SK-N-SH treated with all-trans-retinoic acid at 6 μM for 48 hours (cell line): Measurements from ENCODE around the gene SPATA18.

ENCODE experiments used
- ATAC-seq: fragments of 200-7000 bp; cut with Tn5 transposase; 3 replicates; pipeline ENCODE4 v1.9.1; 2020; ENCODE audit warnings: mild to moderate bottlenecking, moderate library complexity
- ARNTL ChIP-seq: fragments of 450-650 bp; formaldehyde crosslinking; IDR thresholded peaks from 2 replicates; pipeline ENCODE4 v1.5.0; 2020; ENCODE audit warnings: low read depth, mild to moderate bottlenecking, moderate library complexity, borderline replicate concordance
- BACH2 ChIP-seq: fragments of 250-450 bp; sonication (Bioruptor Pico); IDR thresholded peaks from 2 replicates; pipeline ENCODE4 v1.9.0; 2021; ENCODE audit warnings: mild to moderate bottlenecking, borderline replicate concordance
- CSDC2 ChIP-seq: fragments of 250-450 bp; sonication (Bioruptor Pico); IDR thresholded peaks from 2 replicates; pipeline ENCODE4 v1.5.0; 2020; ENCODE audit warnings: mild to moderate bottlenecking, moderate library complexity
- ESRRG ChIP-seq: fragments of 250-450 bp; sonication (Bioruptor Pico); IDR thresholded peaks from 2 replicates; pipeline ENCODE4 v1.6.1; 2021; ENCODE audit warnings: mild to moderate bottlenecking
- GLIS3 ChIP-seq: fragments of 250-450 bp; sonication (Bioruptor Pico); IDR thresholded peaks from 2 replicates; pipeline ENCODE4 v1.5.0; 2020; ENCODE audit warnings: mild to moderate bottlenecking, moderate library complexity
- ISL1 ChIP-seq: fragments of 250-450 bp; sonication (Bioruptor Pico); IDR thresholded peaks from 2 replicates; pipeline ENCODE4 v2.1.2; 2022; ENCODE audit warnings: mild to moderate bottlenecking, moderate library complexity
- OSR1 ChIP-seq: fragments of 250-450 bp; sonication (Bioruptor Pico); IDR thresholded peaks from 2 replicates; pipeline ENCODE4 v1.8.0; 2022; ENCODE audit warnings: moderate library complexity, mild to moderate bottlenecking, inconsistent platforms
- PATZ1 ChIP-seq: fragments of 250-450 bp; sonication (Bioruptor Pico); IDR thresholded peaks from 2 replicates; pipeline ENCODE4 v1.8.0; 2020; ENCODE audit warnings: mild to moderate bottlenecking, moderate library complexity, borderline replicate concordance
- POU6F1 ChIP-seq: fragments of 250-450 bp; sonication (Bioruptor Pico); IDR thresholded peaks from 2 replicates; pipeline ENCODE4 v1.8.0; 2021; ENCODE audit warnings: low read depth, mild to moderate bottlenecking, moderate library complexity, borderline replicate concordance
- PPARA ChIP-seq: fragments of 250-450 bp; sonication (Bioruptor Pico); IDR thresholded peaks from 2 replicates; pipeline ENCODE4 v1.5.0; 2020; ENCODE audit warnings: mild to moderate bottlenecking, borderline replicate concordance
- SNAI2 ChIP-seq: fragments of 250-450 bp; sonication (Bioruptor Pico); IDR thresholded peaks from 2 replicates; pipeline ENCODE4 v1.5.0; 2020; ENCODE audit warnings: mild to moderate bottlenecking, moderate library complexity
- TCF4 ChIP-seq: fragments of 250-450 bp; sonication (Bioruptor Pico); IDR thresholded peaks from 2 replicates; pipeline ENCODE4 v1.8.0; 2021; ENCODE audit warnings: mild to moderate bottlenecking, moderate library complexity, borderline replicate concordance
- TOX ChIP-seq: fragments of 250-450 bp; sonication (Bioruptor Pico); IDR thresholded peaks from 2 replicates; pipeline ENCODE4 v1.8.0; 2021; ENCODE audit warnings: mild to moderate bottlenecking, moderate library complexity, borderline replicate concordance
- TSHZ2 ChIP-seq: fragments of 250-450 bp; sonication (Bioruptor Pico); IDR thresholded peaks from 2 replicates; pipeline ENCODE4 v1.5.0; 2020; ENCODE audit warnings: mild to moderate bottlenecking, moderate library complexity
- ZC3H10 ChIP-seq: fragments of 250-450 bp; sonication (Bioruptor Pico); IDR thresholded peaks from 2 replicates; pipeline ENCODE4 v1.5.1; 2021; ENCODE audit warnings: mild to moderate bottlenecking, moderate library complexity
- ZFP3 ChIP-seq: fragments of 250-450 bp; sonication (Bioruptor Pico); IDR thresholded peaks from 2 replicates; pipeline ENCODE4 v1.5.0; 2020; ENCODE audit warnings: mild to moderate bottlenecking, moderate library complexity
- ZFP30 ChIP-seq: fragments of 450-650 bp; formaldehyde crosslinking; IDR thresholded peaks from 2 replicates; pipeline ENCODE4 v1.5.0; 2022; ENCODE audit warnings: mild to moderate bottlenecking, moderate library complexity
- ZNF565 ChIP-seq: fragments of 450-650 bp; formaldehyde crosslinking; conservative IDR thresholded peaks from 2 replicates; pipeline ENCODE4 v1.5.0; 2020; ENCODE audit warnings: low read depth, mild to moderate bottlenecking, moderate library complexity
- ZNF70 ChIP-seq: fragments of 450-650 bp; formaldehyde crosslinking; IDR thresholded peaks from 2 replicates; pipeline ENCODE4 v1.5.0; 2020; ENCODE audit warnings: mild to moderate bottlenecking, moderate library complexity
- ZNF8 ChIP-seq: fragments of 450-650 bp; formaldehyde crosslinking; IDR thresholded peaks from 2 replicates; pipeline ENCODE4 v1.5.0; 2020; ENCODE audit warnings: mild to moderate bottlenecking, moderate library complexity
- TF ChIP-seq, protein P1 (sequence below): fragments of 250-450 bp; sonication (Bioruptor Pico); IDR thresholded peaks from 2 replicates; pipeline ENCODE4 v1.5.1; 2020; ENCODE audit warnings: low read depth, mild to moderate bottlenecking, moderate library complexity

The SPATA18 gene

DNA sequence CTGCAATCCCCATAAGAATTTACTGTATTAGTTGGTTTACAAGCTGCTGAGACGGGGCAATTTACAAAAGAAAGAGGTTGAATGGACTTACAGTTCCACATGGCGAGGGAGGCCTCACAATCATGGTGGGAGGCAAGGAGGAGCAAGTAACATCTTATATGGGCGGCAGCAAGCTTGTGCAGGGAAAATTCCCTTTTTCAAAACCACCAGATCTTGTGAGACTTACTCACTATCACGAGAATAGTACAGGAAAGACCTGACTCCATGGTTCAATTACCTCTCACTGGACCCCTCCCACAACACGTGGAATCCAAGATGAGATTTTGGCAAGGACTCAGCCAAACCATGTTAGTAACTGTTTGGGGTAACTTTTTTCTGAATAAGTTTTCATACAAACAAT, 1.8 kb upstream of the SPATA18 start:
- ATAC-seq, result no peak
- TF ChIP-seq ZFP3, result no peak
- no peak for TF ChIP-seq TSHZ2 (CRISPR knock-in tag)
- TF ChIP-seq ISL1 (CRISPR knock-in tag), result no peak
- TF ChIP-seq ESRRG (CRISPR knock-in tag), result no peak
- no peak for TF ChIP-seq ZC3H10
- TF ChIP-seq OSR1 (CRISPR knock-in tag), result no peak
- no peak for TF ChIP-seq ZNF8 (CRISPR knock-in tag)
- TF ChIP-seq GLIS3 (CRISPR knock-in tag), result no peak
- TF ChIP-seq POU6F1 (CRISPR knock-in tag), result no peak
- TF ChIP-seq ARNTL, result no peak
- TF ChIP-seq, protein P1, sequence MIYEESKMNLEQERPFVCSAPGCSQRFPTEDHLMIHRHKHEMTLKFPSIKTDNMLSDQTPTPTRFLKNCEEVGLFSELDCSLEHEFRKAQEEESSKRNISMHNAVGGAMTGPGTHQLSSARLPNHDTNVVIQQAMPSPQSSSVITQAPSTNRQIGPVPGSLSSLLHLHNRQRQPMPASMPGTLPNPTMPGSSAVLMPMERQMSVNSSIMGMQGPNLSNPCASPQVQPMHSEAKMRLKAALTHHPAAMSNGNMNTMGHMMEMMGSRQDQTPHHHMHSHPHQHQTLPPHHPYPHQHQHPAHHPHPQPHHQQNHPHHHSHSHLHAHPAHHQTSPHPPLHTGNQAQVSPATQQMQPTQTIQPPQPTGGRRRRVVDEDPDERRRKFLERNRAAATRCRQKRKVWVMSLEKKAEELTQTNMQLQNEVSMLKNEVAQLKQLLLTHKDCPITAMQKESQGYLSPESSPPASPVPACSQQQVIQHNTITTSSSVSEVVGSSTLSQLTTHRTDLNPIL (CRISPR knock-in tag), result no peak
- no peak for TF ChIP-seq ZNF70

DNA sequence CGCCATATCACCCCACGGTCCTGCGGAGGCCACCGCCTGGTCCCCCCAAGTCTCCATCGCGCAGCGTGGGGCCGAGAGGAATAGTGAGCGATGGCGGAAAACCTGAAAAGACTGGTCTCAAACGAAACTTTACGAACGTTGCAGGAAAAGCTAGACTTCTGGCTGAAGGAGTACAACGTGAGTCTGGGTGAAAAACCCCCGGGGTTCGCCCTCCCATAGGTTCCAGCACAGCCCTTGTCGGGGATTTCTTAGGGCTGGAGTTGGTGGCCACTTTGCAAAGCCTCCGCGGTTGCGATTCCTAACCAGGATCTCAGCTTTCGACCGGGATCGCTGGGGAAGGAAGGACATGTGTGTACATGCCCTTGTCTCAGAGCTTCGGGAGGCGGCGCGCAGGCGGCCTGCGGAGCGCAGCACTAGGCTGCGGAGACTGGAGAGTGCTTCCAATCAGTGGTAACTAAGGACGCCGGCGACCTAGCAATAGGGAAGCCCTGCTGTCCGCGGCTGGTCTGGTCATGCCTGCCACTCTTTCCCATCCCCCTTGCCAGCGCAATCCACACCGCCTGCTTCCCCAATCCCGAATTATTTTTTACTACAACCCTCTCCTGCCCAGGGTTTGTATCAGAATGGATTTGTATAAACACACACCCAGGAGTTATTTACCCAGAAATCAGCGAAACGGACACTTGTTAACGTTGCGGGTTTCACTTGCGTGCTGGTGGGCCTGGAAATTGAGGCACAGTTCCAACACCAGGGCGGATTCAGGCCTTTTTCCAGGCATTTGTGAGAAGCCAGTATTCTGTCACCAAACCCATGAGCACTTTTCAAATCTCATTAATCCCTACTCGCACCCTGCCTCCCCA, 741 bp downstream of the SPATA18 start:
- TF ChIP-seq ZFP30 (CRISPR knock-in tag) (no peak), ZNF8 (CRISPR knock-in tag) (no peak), TCF4 (no peak), ZNF70 (no peak), ZNF565 (no peak), ESRRG (CRISPR knock-in tag) (no peak), ZFP3 (no peak), ARNTL (no peak), PATZ1 (CRISPR knock-in tag) (no peak), TOX (CRISPR knock-in tag) (no peak), ISL1 (CRISPR knock-in tag) (no peak)
- TF ChIP-seq, protein P1 (CRISPR knock-in tag), result no peak
- TF ChIP-seq, all 23 proteins: peak for 0
- peak; percentile 96 for ATAC-seq

GRCh38 chr4:52052475-52052780, 1.3 kb downstream of the SPATA18 start:
- no peak for ATAC-seq
- no peak for TF ChIP-seq TSHZ2 (CRISPR knock-in tag)
- no peak for TF ChIP-seq POU6F1 (CRISPR knock-in tag)
- no peak for TF ChIP-seq CSDC2 (CRISPR knock-in tag)
- no peak for TF ChIP-seq TCF4
- TF ChIP-seq ARNTL, result no peak
- TF ChIP-seq OSR1 (CRISPR knock-in tag), result no peak
- no peak for TF ChIP-seq PPARA (CRISPR knock-in tag)
- TF ChIP-seq BACH2 (CRISPR knock-in tag), result no peak
- TF ChIP-seq ZFP30 (CRISPR knock-in tag), result no peak
- no peak for TF ChIP-seq ESRRG (CRISPR knock-in tag)
- no peak for TF ChIP-seq ZC3H10
- no peak for TF ChIP-seq SNAI2 (CRISPR knock-in tag)
- no peak for TF ChIP-seq GLIS3 (CRISPR knock-in tag)
